ENCODE measurements around the gene TMEM176B.

The TMEM176B gene

GRCh38 chr7:150847536-150847935, 47.4 kb upstream of the TMEM176B start:
- Histone ChIP-seq H3K4me1 (ENCODE audit: control insufficient read depth in 1 of 2, insufficient read depth in 2 of 2, low read length in 2 of 2) (no peaks in the 10 kb centered on the region), H2BK12ac (ENCODE audit: low read length) (no peak overlapping the region), H4K91ac (ENCODE audit: low read depth, low read length) (no peak overlapping the region), H2BK120ac (ENCODE audit: insufficient read depth, low read length, poor library complexity) (no peak overlapping the region), H3K23ac (ENCODE audit: low read length) (no peak overlapping the region), H3K9ac (ENCODE audit: low read length) (no peak overlapping the region), H3K4me3 (ENCODE audit: low read depth, low read length) (no peak overlapping the region), H3K4ac (ENCODE audit: low read depth, low read length) (no peak overlapping the region), H2AFZ (ENCODE audit: insufficient read depth, low read length, poor library complexity) (no peak overlapping the region), H4K12ac (ENCODE audit: low read depth, low read length) (no peak overlapping the region), H3K27me3 (ENCODE audit: insufficient read depth, low read length) (no peaks in the 10 kb centered on the region), H2BK5ac (ENCODE audit: low read depth, low read length, poor library complexity) (no peak overlapping the region), H2AK5ac (ENCODE audit: low read length) (no peak overlapping the region), H3K9me3 (ENCODE audit: insufficient read depth, low read depth, low read length) (no peaks in the 10 kb centered on the region), H3K27ac (ENCODE audit: low read depth, low read length) (no peak overlapping the region), H3K14ac (ENCODE audit: low read length) (no peak overlapping the region), H3K79me2 (ENCODE audit: control insufficient read depth, insufficient read depth, low read length, poor library complexity) (no peaks in the 10 kb centered on the region), H3K36me3 (ENCODE audit: control insufficient read depth in 1 of 2, insufficient read depth in 2 of 2, low read length in 2 of 2) (no peaks in the 10 kb centered on the region), H3K18ac (ENCODE audit: low read length) (no peak overlapping the region), H3K79me1 (ENCODE audit: low read length) (no peaks in the 10 kb centered on the region), H3K4me2 (ENCODE audit: low read length) (no peak overlapping the region), H4K8ac (ENCODE audit: low read depth, low read length) (no peak overlapping the region)
- no peak for DNase-seq
- no CpG with 5 or more reads among the region's 5 CpGs for WGBS (ENCODE audit: extremely low coverage, insufficient coverage, insufficient read length)

GRCh38 chr7:150846291-150847115, 46.3 kb upstream of the TMEM176B start:
- H4K12ac ChIP-seq (ENCODE audit: low read depth, low read length), result no peak overlapping the region
- H3K9ac ChIP-seq (ENCODE audit: low read length), result no peak overlapping the region
- H3K36me3 ChIP-seq (ENCODE audit: control insufficient read depth in 1 of 2, insufficient read depth in 2 of 2, low read length in 2 of 2), result no peaks in the 10 kb centered on the region
- no peak overlapping the region for H2BK5ac ChIP-seq (ENCODE audit: low read depth, low read length, poor library complexity)
- H4K91ac ChIP-seq (ENCODE audit: low read depth, low read length), result no peak overlapping the region
- H3K27ac ChIP-seq (ENCODE audit: low read depth, low read length), result no peak overlapping the region
- no peaks in the 10 kb centered on the region for H3K4me1 ChIP-seq (ENCODE audit: control insufficient read depth in 1 of 2, insufficient read depth in 2 of 2, low read length in 2 of 2)
- H3K18ac ChIP-seq (ENCODE audit: low read length), result no peak overlapping the region
- peaks cover 3% of the 10 kb centered on the region for H3K9me3 ChIP-seq (ENCODE audit: insufficient read depth, low read depth, low read length)
- H3K79me2 ChIP-seq (ENCODE audit: control insufficient read depth, insufficient read depth, low read length, poor library complexity), result no peaks in the 10 kb centered on the region
- no peak overlapping the region for H3K23ac ChIP-seq (ENCODE audit: low read length)
- H2BK12ac ChIP-seq (ENCODE audit: low read length), result no peak overlapping the region
- no peaks in the 10 kb centered on the region for H3K79me1 ChIP-seq (ENCODE audit: low read length)
- H3K4me2 ChIP-seq (ENCODE audit: low read length), result no peak overlapping the region
- DNase-seq, result no peak
- H2AK5ac ChIP-seq (ENCODE audit: low read length), result no peak overlapping the region
- H3K14ac ChIP-seq (ENCODE audit: low read length), result no peak overlapping the region
- no CpG with 5 or more reads among the region's 14 CpGs for WGBS (ENCODE audit: extremely low coverage, insufficient coverage, insufficient read length)
- no peaks in the 10 kb centered on the region for H3K27me3 ChIP-seq (ENCODE audit: insufficient read depth, low read length)
- H3K4me3 ChIP-seq (ENCODE audit: low read depth, low read length), result no peak overlapping the region
- H2AFZ ChIP-seq (ENCODE audit: insufficient read depth, low read length, poor library complexity), result no peak overlapping the region
- H2BK120ac ChIP-seq (ENCODE audit: insufficient read depth, low read length, poor library complexity), result no peak overlapping the region
- no peak overlapping the region for H4K8ac ChIP-seq (ENCODE audit: low read depth, low read length)
- H3K4ac ChIP-seq (ENCODE audit: low read depth, low read length), result no peak overlapping the region

GRCh38 chr7:150845421-150845861, 45.3 kb upstream of the TMEM176B start:
- Histone ChIP-seq H3K9me3 (ENCODE audit: insufficient read depth, low read depth, low read length) (peaks cover 3% of the 10 kb centered on the region), H3K23ac (ENCODE audit: low read length) (no peak overlapping the region), H3K36me3 (ENCODE audit: control insufficient read depth in 1 of 2, insufficient read depth in 2 of 2, low read length in 2 of 2) (no peaks in the 10 kb centered on the region), H2BK5ac (ENCODE audit: low read depth, low read length, poor library complexity) (no peak overlapping the region), H3K4me3 (ENCODE audit: low read depth, low read length) (no peak overlapping the region), H3K14ac (ENCODE audit: low read length) (no peak overlapping the region), H4K12ac (ENCODE audit: low read depth, low read length) (no peak overlapping the region), H4K8ac (ENCODE audit: low read depth, low read length) (no peak overlapping the region), H3K79me1 (ENCODE audit: low read length) (no peaks in the 10 kb centered on the region), H3K27me3 (ENCODE audit: insufficient read depth, low read length) (no peaks in the 10 kb centered on the region), H4K91ac (ENCODE audit: low read depth, low read length) (no peak overlapping the region), H2AK5ac (ENCODE audit: low read length) (no peak overlapping the region), H3K79me2 (ENCODE audit: control insufficient read depth, insufficient read depth, low read length, poor library complexity) (no peaks in the 10 kb centered on the region), H3K4me2 (ENCODE audit: low read length) (no peak overlapping the region), H2BK120ac (ENCODE audit: insufficient read depth, low read length, poor library complexity) (no peak overlapping the region), H3K4me1 (ENCODE audit: control insufficient read depth in 1 of 2, insufficient read depth in 2 of 2, low read length in 2 of 2) (no peaks in the 10 kb centered on the region), H2AFZ (ENCODE audit: insufficient read depth, low read length, poor library complexity) (no peak overlapping the region), H3K4ac (ENCODE audit: low read depth, low read length) (no peak overlapping the region), H3K27ac (ENCODE audit: low read depth, low read length) (no peak overlapping the region), H2BK12ac (ENCODE audit: low read length) (no peak overlapping the region), H3K9ac (ENCODE audit: low read length) (no peak overlapping the region), H3K18ac (ENCODE audit: low read length) (no peak overlapping the region)
- DNase-seq, result peak; percentile 67 to 75
- WGBS (ENCODE audit: extremely low coverage, insufficient coverage, insufficient read length), result no CpG with 5 or more reads among the region's 4 CpGs

GRCh38 chr7:150842716-150843115, 42.6 kb upstream of the TMEM176B start:
- Histone ChIP-seq H3K4me1 (ENCODE audit: control insufficient read depth in 1 of 2, insufficient read depth in 2 of 2, low read length in 2 of 2) (peaks cover 0 to 3% of the 10 kb centered on the region in 2 experiments), H3K18ac (ENCODE audit: low read length) (no peak overlapping the region), H4K8ac (ENCODE audit: low read depth, low read length) (no peak overlapping the region), H3K23ac (ENCODE audit: low read length) (no peak overlapping the region), H4K12ac (ENCODE audit: low read depth, low read length) (no peak overlapping the region), H3K27ac (ENCODE audit: low read depth, low read length) (no peak overlapping the region), H3K27me3 (ENCODE audit: insufficient read depth, low read length) (no peaks in the 10 kb centered on the region), H3K36me3 (ENCODE audit: control insufficient read depth in 1 of 2, insufficient read depth in 2 of 2, low read length in 2 of 2) (no peaks in the 10 kb centered on the region), H3K9me3 (ENCODE audit: insufficient read depth, low read depth, low read length) (peaks cover 3% of the 10 kb centered on the region), H3K4me2 (ENCODE audit: low read length) (no peak overlapping the region), H2AK5ac (ENCODE audit: low read length) (no peak overlapping the region), H3K4ac (ENCODE audit: low read depth, low read length) (no peak overlapping the region), H3K14ac (ENCODE audit: low read length) (no peak overlapping the region), H4K91ac (ENCODE audit: low read depth, low read length) (no peak overlapping the region), H3K79me1 (ENCODE audit: low read length) (no peaks in the 10 kb centered on the region), H2BK120ac (ENCODE audit: insufficient read depth, low read length, poor library complexity) (no peak overlapping the region), H3K9ac (ENCODE audit: low read length) (no peak overlapping the region), H3K4me3 (ENCODE audit: low read depth, low read length) (no peak overlapping the region), H3K79me2 (ENCODE audit: control insufficient read depth, insufficient read depth, low read length, poor library complexity) (no peaks in the 10 kb centered on the region), H2BK12ac (ENCODE audit: low read length) (no peak overlapping the region), H2BK5ac (ENCODE audit: low read depth, low read length, poor library complexity) (no peak overlapping the region), H2AFZ (ENCODE audit: insufficient read depth, low read length, poor library complexity) (no peak overlapping the region)
- no peak for DNase-seq
- WGBS (ENCODE audit: extremely low coverage, insufficient coverage, insufficient read length), result no CpG with 5 or more reads among the region's 4 CpGs
